ENCODE measurements around the gene TNFAIP8L3. TPM values are rescaled to one million over a fixed set of nuclear protein-coding genes. Genes with fewer than 3 reads are reported as not detected.

The TNFAIP8L3 gene
- total and polyA plus RNA-seq, 4 donors: 0.44 to 4.9 (median 1.3) TPM

DNA sequence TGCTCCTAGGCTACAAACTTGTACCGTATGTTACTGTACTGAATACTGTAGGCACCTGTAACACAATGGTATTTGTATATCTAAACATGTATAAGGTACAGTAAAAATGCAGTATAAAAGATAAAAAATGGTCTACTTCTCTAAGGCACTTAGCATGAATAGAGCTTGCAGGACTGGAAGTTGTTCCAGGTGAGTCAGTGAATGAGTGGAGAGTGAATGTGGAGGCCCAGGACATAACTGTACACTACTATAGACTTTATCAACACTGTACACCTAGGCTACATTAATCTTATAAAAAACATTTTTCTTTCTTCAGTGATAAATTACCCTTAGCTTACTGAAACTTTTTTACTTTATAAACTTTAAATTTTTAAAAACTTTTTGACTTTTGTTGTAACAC, 12.5 kb downstream of the TNFAIP8L3 start (continued):
- TF ChIP-seq FOXA2 (IDR thresholded peaks at IDR 0.05) (no peak), YY1 (IDR thresholded peaks at IDR 0.05) (no peak), NR2F2 (IDR thresholded peaks at IDR 0.05) (no peak), FOXA1 (IDR thresholded peaks at IDR 0.05) (no peak), GABPA (IDR thresholded peaks at IDR 0.05 in 1 of 2, conservative IDR thresholded peaks at IDR 0.05 in 1 of 2) (no peak), RAD21 (IDR thresholded peaks at IDR 0.05) (no peak), HNF4G (IDR thresholded peaks at IDR 0.05) (no peak)
- TF ChIP-seq, protein P1, sequence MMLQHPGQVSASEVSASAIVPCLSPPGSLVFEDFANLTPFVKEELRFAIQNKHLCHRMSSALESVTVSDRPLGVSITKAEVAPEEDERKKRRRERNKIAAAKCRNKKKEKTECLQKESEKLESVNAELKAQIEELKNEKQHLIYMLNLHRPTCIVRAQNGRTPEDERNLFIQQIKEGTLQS (IDR thresholded peaks at IDR 0.05): no peak

DNA sequence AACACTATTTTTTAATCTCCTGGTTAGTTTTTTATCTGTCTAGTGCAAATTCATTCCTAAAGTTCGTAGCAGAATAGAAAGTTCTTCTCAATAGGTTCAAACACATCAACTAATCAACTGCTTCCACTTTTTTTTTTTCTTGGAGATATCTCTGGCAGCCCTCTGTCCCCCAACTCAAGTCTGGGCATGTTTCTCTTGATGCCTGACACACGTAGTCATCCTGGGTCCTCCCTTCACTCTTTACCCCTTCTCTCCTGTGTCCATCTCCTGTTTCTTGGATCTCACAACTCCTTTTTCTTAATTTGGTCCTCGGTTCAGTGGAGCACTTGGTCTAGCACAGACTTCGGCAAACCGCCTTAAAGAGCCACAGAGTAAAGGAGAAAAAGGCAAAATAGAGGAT, 14.4 kb downstream of the TNFAIP8L3 start:
- Histone ChIP-seq H3K9me3 (ENCODE audit: control insufficient read depth in 4 of 4, low read length in 3 of 4) (no peaks in the 10 kb centered on the region), H3K27ac (ENCODE audit: low read depth in 1 of 2, low read length in 2 of 2) (no peak overlapping the region), H3K27me3 (ENCODE audit: control insufficient read depth in 4 of 4, insufficient read depth in 4 of 4, low read length in 3 of 4) (no peaks in the 10 kb centered on the region), H3K4me3 (ENCODE audit: low read depth in 1 of 3, low read length in 3 of 3) (no peak overlapping the region), H3K4me1 (ENCODE audit: control insufficient read depth in 4 of 4, insufficient read depth in 4 of 4, low read length in 3 of 4) (no peaks in the 10 kb centered on the region), H3K9ac (ENCODE audit: low read depth in 1 of 2, low read length in 2 of 2) (no peak overlapping the region), H3K36me3 (ENCODE audit: control insufficient read depth in 4 of 4, insufficient read depth in 3 of 4, low read depth in 1 of 4, low read length in 3 of 4) (no peaks in the 10 kb centered on the region)
- WGBS: 94% methylated on average over 5 of the region's 5 CpGs
- TF ChIP-seq NR2F2 (IDR thresholded peaks at IDR 0.05): no peak
- TF ChIP-seq JUND (IDR thresholded peaks at IDR 0.05): no peak
- no peak for TF ChIP-seq RXRA (IDR thresholded peaks at IDR 0.05)
- DNase-seq (ENCODE audit: low spot score): no peak

DNA sequence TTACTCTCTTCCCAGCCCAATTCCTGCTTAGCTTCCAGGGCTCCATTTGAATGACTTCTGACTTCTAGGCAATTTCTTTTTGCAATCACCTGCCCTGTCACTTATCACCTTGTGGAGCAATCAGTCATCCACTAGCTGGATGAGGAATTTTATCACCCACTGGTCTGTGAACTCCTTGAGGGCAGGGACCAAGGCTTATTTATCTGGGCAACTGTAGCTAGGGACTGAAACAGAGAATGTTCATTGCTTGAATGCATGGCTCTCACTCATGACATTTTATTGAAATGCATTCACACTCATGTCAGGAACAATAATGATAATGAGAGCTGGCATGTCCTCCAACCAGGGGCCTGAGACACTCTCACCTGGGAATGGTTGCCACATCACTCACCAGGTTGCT, 15.5 kb downstream of the TNFAIP8L3 start:
- Histone ChIP-seq H3K27ac (ENCODE audit: low read depth in 1 of 2, low read length in 2 of 2) (no peak overlapping the region), H3K9me3 (ENCODE audit: control insufficient read depth in 4 of 4, low read length in 3 of 4) (no peaks in the 10 kb centered on the region), H3K4me1 (ENCODE audit: control insufficient read depth in 4 of 4, insufficient read depth in 4 of 4, low read length in 3 of 4) (no peaks in the 10 kb centered on the region), H3K4me3 (ENCODE audit: low read depth in 1 of 3, low read length in 3 of 3) (no peak overlapping the region), H3K27me3 (ENCODE audit: control insufficient read depth in 4 of 4, insufficient read depth in 4 of 4, low read length in 3 of 4) (no peaks in the 10 kb centered on the region), H3K9ac (ENCODE audit: low read depth in 1 of 2, low read length in 2 of 2) (no peak overlapping the region), H3K36me3 (ENCODE audit: control insufficient read depth in 4 of 4, insufficient read depth in 3 of 4, low read depth in 1 of 4, low read length in 3 of 4) (no peaks in the 10 kb centered on the region)
- no peak for DNase-seq (ENCODE audit: low spot score)
- TF ChIP-seq ZBTB33 (IDR thresholded peaks at IDR 0.05) (no peak), FOXA2 (IDR thresholded peaks at IDR 0.05) (no peak)

- H3K27me3 ChIP-seq (ENCODE audit: control insufficient read depth in 4 of 4, insufficient read depth in 4 of 4, low read length in 3 of 4): no peaks in the 10 kb centered on the region
Observed at GRCh38 chr15:51077221-51078153, 17.2 kb downstream of the TNFAIP8L3 start.

More at GRCh38 chr15:51077221-51078153, 17.2 kb downstream of the TNFAIP8L3 start:
- Histone ChIP-seq H3K36me3 (ENCODE audit: control insufficient read depth in 4 of 4, insufficient read depth in 3 of 4, low read depth in 1 of 4, low read length in 3 of 4) (no peaks in the 10 kb centered on the region), H3K4me1 (ENCODE audit: control insufficient read depth in 4 of 4, insufficient read depth in 4 of 4, low read length in 3 of 4) (no peaks in the 10 kb centered on the region), H3K27ac (ENCODE audit: low read depth in 1 of 2, low read length in 2 of 2) (no peak overlapping the region), H3K9me3 (ENCODE audit: control insufficient read depth in 4 of 4, low read length in 3 of 4) (no peaks in the 10 kb centered on the region), H3K9ac (ENCODE audit: low read depth in 1 of 2, low read length in 2 of 2) (no peak overlapping the region), H3K4me3 (ENCODE audit: low read depth in 1 of 3, low read length in 3 of 3) (peak overlapping the region in 1 of 3 donors; percentile 10)
- TF ChIP-seq RAD21 (IDR thresholded peaks at IDR 0.05): no peak
- no peak for TF ChIP-seq EGR1 (IDR thresholded peaks at IDR 0.05; ENCODE audit: low read depth in 2 of 2)
- TF ChIP-seq FOXA1 (IDR thresholded peaks at IDR 0.05): no peak
- TF ChIP-seq CTCF (IDR thresholded peaks at IDR 0.05; ENCODE audit: low read depth, low read length, missing input control): no peak
- TF ChIP-seq NR2F2 (IDR thresholded peaks at IDR 0.05): no peak
- no peak for TF ChIP-seq HNF4A (conservative IDR thresholded peaks at IDR 0.05)
- TF ChIP-seq YY1 (IDR thresholded peaks at IDR 0.05): no peak
- peak; percentile 87 for DNase-seq (ENCODE audit: low spot score)
- 52% methylated on average over 32 of the region's 32 CpGs for WGBS

Data from liver (tissue), 9 donors.